ENCODE measurements around the gene CEP83. TPM values are rescaled to one million over a fixed set of nuclear protein-coding genes. Genes with fewer than 3 reads are reported as not detected.

Gene CEP83
- total and polyA plus RNA-seq, 9 of the 15 experiments (the other 6 are each of a cell fraction or from before 2014, with no cell fraction given): 5.3 to 40.5 (median 31.3) TPM

- TF ChIP-seq NFE2 (IDR thresholded peaks at IDR 0.05; ENCODE audit: low read depth): peak; percentile 83
- no peak for TF ChIP-seq MEIS2 (IDR thresholded peaks at IDR 0.05; ENCODE audit: partially characterized antibody)
- TF ChIP-seq ZNF143 (CRISPR knock-in tag; IDR thresholded peaks at IDR 0.05): no peak
- no peak for TF ChIP-seq PHB2 (IDR thresholded peaks at IDR 0.05; ENCODE audit: low read depth)
- no peak for TF ChIP-seq TFAM (CRISPR knock-in tag; conservative IDR thresholded peaks at IDR 0.05)
- no peak for TF ChIP-seq ZNF274 (IDR thresholded peaks at IDR 0.05; ENCODE audit: borderline replicate concordance, low read depth, low read length)
- TF ChIP-seq CTCF (IDR thresholded peaks at IDR 0.05 in 2 of 3, conservative IDR thresholded peaks at IDR 0.05 in 1 of 3; ENCODE audit: insufficient read depth in 2 of 3, low read depth in 1 of 3, low read length in 3 of 3): no peak
- no peak for TF ChIP-seq POLR2AphosphoS2 (IDR thresholded peaks at IDR 0.05; ENCODE audit: low read length)
- no peak for TF ChIP-seq DPF2 (IDR thresholded peaks at IDR 0.05)
- no peak for TF ChIP-seq NFATC3 (IDR thresholded peaks at IDR 0.05)
- TF ChIP-seq CBFA2T2 (conservative IDR thresholded peaks at IDR 0.05): peak; percentile 27
- no peak for TF ChIP-seq SP2 (IDR thresholded peaks at IDR 0.05; ENCODE audit: extremely low read depth, low read depth, low read length, poor library complexity, severe bottlenecking)
- peak in 1 of 2 experiments; percentile 46; a peak in 1 of 4 replicates for TF ChIP-seq RCOR1 (IDR thresholded peaks at IDR 0.05; ENCODE audit: borderline replicate concordance in 1 of 2, low read depth in 2 of 2, low read length in 2 of 2)
- no peak for TF ChIP-seq SLC30A9 (CRISPR knock-in tag; IDR thresholded peaks at IDR 0.05)
- TF ChIP-seq CBX5 (IDR thresholded peaks at IDR 0.05; ENCODE audit: borderline replicate concordance, low read depth): no peak
- TF ChIP-seq, protein P1, sequence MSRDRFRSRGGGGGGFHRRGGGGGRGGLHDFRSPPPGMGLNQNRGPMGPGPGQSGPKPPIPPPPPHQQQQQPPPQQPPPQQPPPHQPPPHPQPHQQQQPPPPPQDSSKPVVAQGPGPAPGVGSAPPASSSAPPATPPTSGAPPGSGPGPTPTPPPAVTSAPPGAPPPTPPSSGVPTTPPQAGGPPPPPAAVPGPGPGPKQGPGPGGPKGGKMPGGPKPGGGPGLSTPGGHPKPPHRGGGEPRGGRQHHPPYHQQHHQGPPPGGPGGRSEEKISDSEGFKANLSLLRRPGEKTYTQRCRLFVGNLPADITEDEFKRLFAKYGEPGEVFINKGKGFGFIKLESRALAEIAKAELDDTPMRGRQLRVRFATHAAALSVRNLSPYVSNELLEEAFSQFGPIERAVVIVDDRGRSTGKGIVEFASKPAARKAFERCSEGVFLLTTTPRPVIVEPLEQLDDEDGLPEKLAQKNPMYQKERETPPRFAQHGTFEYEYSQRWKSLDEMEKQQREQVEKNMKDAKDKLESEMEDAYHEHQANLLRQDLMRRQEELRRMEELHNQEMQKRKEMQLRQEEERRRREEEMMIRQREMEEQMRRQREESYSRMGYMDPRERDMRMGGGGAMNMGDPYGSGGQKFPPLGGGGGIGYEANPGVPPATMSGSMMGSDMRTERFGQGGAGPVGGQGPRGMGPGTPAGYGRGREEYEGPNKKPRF (IDR thresholded peaks at IDR 0.05; ENCODE audit: low read depth, low read length): no peak
- no peak for TF ChIP-seq ZNF584 (CRISPR knock-in tag; IDR thresholded peaks at IDR 0.05; ENCODE audit: low read depth)
- TF ChIP-seq CCAR2 (IDR thresholded peaks at IDR 0.05; ENCODE audit: low read depth, low read length): no peak
- TF ChIP-seq PPARD (CRISPR knock-in tag; IDR thresholded peaks at IDR 0.05): no peak
- TF ChIP-seq YBX1 (IDR thresholded peaks at IDR 0.05): no peak
- no peak for TF ChIP-seq POU5F1 (IDR thresholded peaks at IDR 0.05; ENCODE audit: borderline replicate concordance, low read depth, low read length, partially characterized antibody)
- no peak for TF ChIP-seq HDAC8 (tag; IDR thresholded peaks at IDR 0.05)
- TF ChIP-seq, protein P2, sequence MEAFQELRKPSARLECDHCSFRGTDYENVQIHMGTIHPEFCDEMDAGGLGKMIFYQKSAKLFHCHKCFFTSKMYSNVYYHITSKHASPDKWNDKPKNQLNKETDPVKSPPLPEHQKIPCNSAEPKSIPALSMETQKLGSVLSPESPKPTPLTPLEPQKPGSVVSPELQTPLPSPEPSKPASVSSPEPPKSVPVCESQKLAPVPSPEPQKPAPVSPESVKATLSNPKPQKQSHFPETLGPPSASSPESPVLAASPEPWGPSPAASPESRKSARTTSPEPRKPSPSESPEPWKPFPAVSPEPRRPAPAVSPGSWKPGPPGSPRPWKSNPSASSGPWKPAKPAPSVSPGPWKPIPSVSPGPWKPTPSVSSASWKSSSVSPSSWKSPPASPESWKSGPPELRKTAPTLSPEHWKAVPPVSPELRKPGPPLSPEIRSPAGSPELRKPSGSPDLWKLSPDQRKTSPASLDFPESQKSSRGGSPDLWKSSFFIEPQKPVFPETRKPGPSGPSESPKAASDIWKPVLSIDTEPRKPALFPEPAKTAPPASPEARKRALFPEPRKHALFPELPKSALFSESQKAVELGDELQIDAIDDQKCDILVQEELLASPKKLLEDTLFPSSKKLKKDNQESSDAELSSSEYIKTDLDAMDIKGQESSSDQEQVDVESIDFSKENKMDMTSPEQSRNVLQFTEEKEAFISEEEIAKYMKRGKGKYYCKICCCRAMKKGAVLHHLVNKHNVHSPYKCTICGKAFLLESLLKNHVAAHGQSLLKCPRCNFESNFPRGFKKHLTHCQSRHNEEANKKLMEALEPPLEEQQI (IDR thresholded peaks at IDR 0.05): no peak
These were observed 174.8 kb downstream of the CEP83 start (continued) for GRCh38 chr12:94284859-94285258.

Data from K562 (cell line).